HG03457 (cell line): Measurements from ENCODE around the gene NUMB.
"Not testable (repeated sequence)": the region's sequence is repeated elsewhere in the genome, so short reads cannot be mapped to it uniquely, and the experiment has no call there.

Source experiments
- ATAC-seq: cut with Tn5 transposase; IDR thresholded peaks from one replicate; pipeline ENCODE4 v1.9.1; 2021; ENCODE audit warnings: moderate number of reproducible peaks; ENCODE audit not compliant: unreplicated experiment

The NUMB gene

DNA sequence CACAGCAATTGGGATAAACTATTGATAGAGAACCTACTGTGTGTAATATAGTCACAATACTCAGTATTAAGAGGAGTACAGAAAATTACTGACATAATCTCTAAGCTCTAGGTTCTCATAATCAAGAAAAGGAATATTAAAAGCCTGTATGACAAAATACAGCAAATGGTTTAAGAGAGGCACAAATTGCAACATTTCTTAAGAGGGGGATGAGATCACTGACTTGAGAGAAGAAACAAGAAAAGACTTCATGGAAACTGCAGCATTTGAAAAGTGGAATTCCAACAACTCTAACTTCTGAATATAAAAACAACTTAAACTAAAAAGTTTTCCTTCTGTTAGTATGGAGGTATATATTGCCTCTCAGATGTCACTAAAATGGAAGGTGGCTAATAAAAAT lies 89.7 kb downstream of the NUMB start:
- no peak for ATAC-seq

- no peak for ATAC-seq
Measured at GRCh38 chr14:73365727-73366126, 92.6 kb downstream of the NUMB start.

- ATAC-seq = no peak
Measured at GRCh38 chr14:73364559-73364958, 93.8 kb downstream of the NUMB start.

DNA sequence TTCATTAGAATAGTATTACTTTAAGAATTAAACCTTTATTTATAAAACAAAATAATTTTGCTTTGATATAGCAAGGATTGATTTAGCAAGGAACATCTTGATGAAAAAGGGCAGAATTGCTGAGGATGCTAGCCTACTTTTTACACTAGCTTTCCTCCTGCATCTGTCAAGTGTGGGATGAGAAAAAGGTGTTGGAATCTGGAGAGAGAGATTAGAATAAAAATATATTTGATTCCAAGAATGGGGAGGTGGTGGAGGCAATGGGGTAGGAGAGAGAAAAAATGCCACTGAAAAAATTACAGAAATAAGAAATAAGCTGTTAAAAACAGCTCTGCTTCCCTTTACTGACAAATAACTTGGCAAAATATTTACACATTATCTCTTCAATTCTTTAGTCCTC lies 98.9 kb downstream of the NUMB start:
- no peak for ATAC-seq

- ATAC-seq = no peak
Measured at GRCh38 chr14:73358187-73358586, 100.2 kb downstream of the NUMB start.

DNA sequence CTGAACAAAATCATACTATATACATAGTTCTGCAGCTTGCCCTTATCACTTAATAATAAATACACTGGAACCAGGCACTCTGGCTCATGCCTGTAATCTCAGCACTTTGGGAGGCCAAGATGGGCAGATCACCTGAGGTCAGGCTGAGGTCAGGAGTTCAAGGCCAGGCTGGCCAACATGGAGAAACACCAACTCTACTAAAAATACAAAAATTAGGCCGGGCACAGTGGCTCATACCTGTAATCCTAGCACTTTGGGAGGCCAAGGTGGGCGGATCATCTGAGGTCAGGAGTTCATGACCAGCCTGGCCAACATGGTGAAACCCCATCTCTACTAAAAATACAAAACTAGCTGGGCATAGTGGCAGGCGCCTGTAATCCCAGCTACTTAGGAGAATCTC lies 109.3 kb downstream of the NUMB start:
- not testable (repeated sequence) for ATAC-seq

GRCh38 chr14:73344319-73344718 lies 114.0 kb downstream of the NUMB start:
- no peak for ATAC-seq

GRCh38 chr14:73342670-73343069 lies 115.7 kb downstream of the NUMB start:
- no peak for ATAC-seq

GRCh38 chr14:73339846-73340595 lies 118.3 kb downstream of the NUMB start:
- no peak for ATAC-seq

DNA sequence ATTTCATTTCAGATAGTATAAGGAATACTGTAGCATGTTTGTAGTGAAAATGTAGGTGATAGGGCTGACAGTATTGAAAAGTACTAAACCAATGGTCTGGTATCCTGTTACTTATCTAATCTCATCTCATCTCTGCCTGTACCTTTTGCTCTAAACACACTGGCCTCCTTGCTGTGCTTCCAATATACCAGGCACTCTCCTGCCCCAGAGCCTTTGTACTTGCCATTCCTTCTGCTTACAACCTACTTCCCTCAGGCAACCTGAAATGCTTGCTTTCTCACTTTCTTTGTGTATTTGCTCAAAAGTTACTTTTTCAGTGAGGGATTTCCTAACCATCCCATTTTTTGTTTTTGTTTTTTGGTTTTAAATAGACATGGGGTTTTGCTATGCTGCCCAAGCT lies 119.1 kb downstream of the NUMB start:
- no peak for ATAC-seq

GRCh38 chr14:73338551-73338950 lies 119.8 kb downstream of the NUMB start:
- no peak for ATAC-seq

DNA sequence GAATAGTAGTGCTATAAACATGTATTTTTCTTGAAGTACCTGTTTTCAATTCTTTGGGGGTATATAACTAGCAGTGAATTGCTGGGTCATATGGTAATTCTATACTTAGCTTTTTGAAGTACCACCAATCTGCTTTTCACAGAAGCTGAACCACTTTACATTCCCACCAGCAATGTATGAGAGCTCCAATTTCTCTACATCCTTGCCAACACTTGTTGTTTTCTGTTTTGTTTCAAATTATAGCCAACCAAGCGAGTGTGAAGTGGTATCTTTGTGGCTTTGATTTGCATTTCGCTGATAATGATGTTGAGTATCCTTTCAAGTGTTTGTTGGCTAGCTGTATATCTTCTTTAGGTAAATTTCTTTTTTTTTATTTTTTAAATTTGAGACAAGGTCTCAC lies 125.3 kb downstream of the NUMB start:
- no peak for ATAC-seq

- ATAC-seq = no peak
Measured at GRCh38 chr14:73325630-73326299, 132.6 kb downstream of the NUMB start.

- ATAC-seq = no peak
Measured at GRCh38 chr14:73325063-73325462, 133.3 kb downstream of the NUMB start.

- no peak for ATAC-seq
Measured at GRCh38 chr14:73324533-73324932, 133.8 kb downstream of the NUMB start.

DNA sequence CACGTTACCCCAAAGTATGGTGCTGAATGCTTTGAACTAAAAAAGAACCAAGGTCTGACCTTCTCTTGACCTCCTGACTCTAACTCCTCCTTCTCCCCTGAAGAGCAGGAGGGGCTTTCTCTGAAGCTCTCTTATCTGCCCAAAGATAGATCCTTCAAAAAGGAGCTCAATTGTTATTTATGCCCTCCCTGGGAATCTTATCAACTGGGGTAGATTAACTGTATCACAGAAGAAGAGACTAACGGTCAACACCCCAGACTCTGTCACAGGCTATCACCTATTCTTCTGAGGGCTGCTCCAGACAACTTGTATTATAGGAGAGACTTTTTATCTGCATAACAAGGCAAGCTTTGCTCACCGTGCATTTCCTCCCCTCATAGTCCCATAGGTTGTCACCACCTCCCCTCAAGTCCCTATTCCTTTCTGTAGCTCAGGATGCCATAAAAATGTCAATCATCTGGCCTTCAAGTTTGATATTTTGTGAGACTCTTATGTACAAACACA lies 134.4 kb downstream of the NUMB start:
- no peak for ATAC-seq

DNA sequence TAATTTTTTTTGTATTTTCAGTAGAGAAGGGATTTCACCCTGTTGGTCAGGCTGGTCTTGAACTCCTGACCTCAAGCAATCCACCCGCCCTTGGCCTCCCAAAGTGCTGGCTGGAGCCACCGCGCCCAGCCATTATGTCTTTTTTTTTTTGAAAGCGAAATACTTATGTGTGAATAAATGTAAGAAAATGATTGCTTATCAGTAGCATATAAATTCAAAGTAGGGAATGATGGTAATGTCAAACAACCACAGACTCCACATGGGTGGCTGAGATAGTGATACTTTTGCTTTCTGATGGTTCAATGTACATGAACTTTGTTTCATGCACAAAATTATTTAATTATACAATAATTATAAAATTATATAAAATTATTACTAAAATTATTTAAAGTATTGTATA lies 145.2 kb downstream of the NUMB start:
- no peak for ATAC-seq

DNA sequence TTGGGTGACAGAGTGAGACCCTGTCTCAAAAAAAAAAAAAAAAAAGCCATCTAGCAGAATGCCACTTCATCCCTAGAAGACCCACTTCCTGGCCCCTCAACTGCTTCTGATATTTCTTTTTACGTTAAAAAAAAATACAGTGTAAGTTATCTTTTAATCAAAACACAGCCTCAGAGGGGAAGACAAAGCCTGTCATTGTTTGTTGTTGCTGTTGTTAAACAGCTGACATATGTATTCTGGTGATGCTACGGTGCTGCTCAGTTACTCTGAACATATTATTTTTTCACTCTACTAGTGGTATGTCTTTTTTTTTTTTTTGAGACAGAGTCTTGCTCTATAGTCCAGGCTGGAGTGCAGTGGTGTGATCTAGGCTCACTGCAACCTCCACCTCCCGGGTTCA lies 145.7 kb downstream of the NUMB start:
- ATAC-seq = no peak

DNA sequence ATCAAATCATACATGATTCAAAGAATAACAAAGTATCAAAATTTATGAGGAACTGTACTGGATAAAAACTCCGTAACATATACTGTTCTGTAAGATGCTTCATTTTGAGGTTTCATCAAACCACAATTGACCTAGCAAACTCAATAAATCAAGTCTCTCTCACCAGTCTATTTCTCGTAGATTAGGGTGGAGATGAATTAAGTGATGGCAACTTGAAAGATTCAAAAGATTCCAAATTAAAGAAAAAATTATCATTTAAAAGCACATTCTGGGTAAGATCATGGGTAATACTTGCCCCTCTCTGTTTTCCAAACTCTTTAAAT lies 146.7 kb downstream of the NUMB start:
- ATAC-seq = no peak

- not testable (repeated sequence) for ATAC-seq
Measured at GRCh38 chr14:73309207-73309606, 149.1 kb downstream of the NUMB start.

- no peak for ATAC-seq
Measured at GRCh38 chr14:73307261-73307660, 151.1 kb downstream of the NUMB start.

GRCh38 chr14:73305499-73305898 lies 152.8 kb downstream of the NUMB start:
- no peak for ATAC-seq
